Upper lobe of right lung (tissue), 1 donor: ENCODE measurements around the gene SMCO3. TPM values are rescaled to one million over a fixed set of nuclear protein-coding genes. Genes with fewer than 3 reads are reported as not detected.

Source experiments
- ATAC-seq: fragments of 200-7000 bp; cut with Tn5 transposase; one replicate; pipeline ENCODE4 v1.9.1; 2020; ENCODE audit warnings: mild to moderate bottlenecking, moderate library complexity
- DNase-seq: peaks from one replicate; pipeline ENCODE4 v3.0.0-alpha.2; 2020
- H3K27ac ChIP-seq: fragments of 200-600 bp; one replicate; pipeline ENCODE4 v1.8.0; 2022
- H3K27me3 ChIP-seq: fragments of 200-600 bp; one replicate; pipeline ENCODE4 v1.8.0; 2022; ENCODE audit warnings: mild to moderate bottlenecking
- H3K36me3 ChIP-seq: fragments of 200-600 bp; one replicate; pipeline ENCODE4 v1.8.0; 2022
- H3K4me1 ChIP-seq: fragments of 200-600 bp; one replicate; pipeline ENCODE4 v1.8.0; 2022
- H3K4me3 ChIP-seq: fragments of 200-600 bp; one replicate; pipeline ENCODE4 v1.8.0; 2022; ENCODE audit warnings: mild to moderate bottlenecking
- H3K9me3 ChIP-seq: fragments of 200-600 bp; one replicate; pipeline ENCODE4 v1.8.0; 2022
- CTCF ChIP-seq: fragments of 200-600 bp; IDR thresholded peaks from one replicate; pipeline ENCODE4 v1.8.0; 2022; ENCODE audit warnings: antibody characterized with exemption
- intact Hi-C: fragments of 100-400 bp; cut with DNase I; formaldehyde crosslinking; loops from one replicate; pipeline ENCODE4 v1.11.0; 2022
- total RNA-seq: library from RNA; stranded (reverse); fragmentation: NEBNext Ultra II Directional; extraction: Animal tissue kit (Norgen Biotek cat#: 25700); gene quantifications from one replicate; pipeline ENCODE4 v1.2.1, GENCODE V29; 2021
- donor health status: DM: no; HTN: yes; CAD: no; lungs with severe emphysema.

Gene SMCO3
- total RNA-seq, 1 donor from 2014 or later = 1.9 TPM

GRCh38 chr12:14802247-14802646 lies 11.7 kb downstream of the SMCO3 start:
- Histone ChIP-seq H3K4me1 (peaks cover 18% of the 10 kb centered on the region), H3K4me3 (peak overlapping the region; percentile 96), H3K27ac (peak overlapping the region; percentile 96), H3K9me3 (no peaks in the 10 kb centered on the region), H3K36me3 (peaks cover 27% of the 10 kb centered on the region), H3K27me3 (no peaks in the 10 kb centered on the region)
- no peak for DNase-seq
- ATAC-seq = no peak
- intact Hi-C loops = no loop called here
- no peak for TF ChIP-seq CTCF

GRCh38 chr12:14795028-14795448 lies 18.9 kb downstream of the SMCO3 start:
- Histone ChIP-seq H3K4me1 (no peaks in the 10 kb centered on the region), H3K27me3 (no peaks in the 10 kb centered on the region), H3K36me3 (peaks cover 99% of the 10 kb centered on the region), H3K27ac (no peak overlapping the region), H3K4me3 (no peak overlapping the region), H3K9me3 (no peaks in the 10 kb centered on the region)
- intact Hi-C loops = no loop called here
- ATAC-seq (no peak), DNase-seq (no peak)
- no peak for TF ChIP-seq CTCF

- Histone ChIP-seq H3K27me3 (no peaks in the 10 kb centered on the region), H3K4me1 (no peaks in the 10 kb centered on the region), H3K4me3 (no peak overlapping the region), H3K9me3 (no peaks in the 10 kb centered on the region), H3K27ac (no peak overlapping the region), H3K36me3 (peaks cover 56% of the 10 kb centered on the region)
- intact Hi-C loops = no loop called here
- no peak for TF ChIP-seq CTCF
- DNase-seq = no peak
- no peak for ATAC-seq
Measured at GRCh38 chr12:14785568-14785967, 28.4 kb downstream of the SMCO3 start.

GRCh38 chr12:14784471-14784870 lies 29.5 kb downstream of the SMCO3 start:
- DNase-seq (no peak), ATAC-seq (no peak)
- no peaks in the 10 kb centered on the region for H3K9me3 ChIP-seq
- peaks cover 45% of the 10 kb centered on the region for H3K36me3 ChIP-seq
- H3K4me3 ChIP-seq = no peak overlapping the region
- H3K27ac ChIP-seq = no peak overlapping the region
- no peaks in the 10 kb centered on the region for H3K4me1 ChIP-seq
- no peaks in the 10 kb centered on the region for H3K27me3 ChIP-seq
- intact Hi-C loops = no loop called here
- no peak for TF ChIP-seq CTCF

- ATAC-seq (no peak), DNase-seq (no peak)
- intact Hi-C loops = no loop called here
- no peak for TF ChIP-seq CTCF
- Histone ChIP-seq H3K36me3 (peaks cover 28% of the 10 kb centered on the region), H3K9me3 (no peaks in the 10 kb centered on the region), H3K4me1 (no peaks in the 10 kb centered on the region), H3K4me3 (no peak overlapping the region), H3K27ac (no peak overlapping the region), H3K27me3 (no peaks in the 10 kb centered on the region)
Measured at GRCh38 chr12:14782756-14783155, 31.2 kb downstream of the SMCO3 start.

- H3K36me3 ChIP-seq = peaks cover 16% of the 10 kb centered on the region
- H3K4me3 ChIP-seq = no peak overlapping the region
- intact Hi-C loops = no loop called here
- no peak for DNase-seq
- H3K27me3 ChIP-seq = no peaks in the 10 kb centered on the region
- no peak overlapping the region for H3K27ac ChIP-seq
- peaks cover 4% of the 10 kb centered on the region for H3K4me1 ChIP-seq
- ATAC-seq = no peak
- no peaks in the 10 kb centered on the region for H3K9me3 ChIP-seq
- no peak for TF ChIP-seq CTCF
Measured at GRCh38 chr12:14781563-14781962, 32.4 kb downstream of the SMCO3 start.
